ENCODE results near the gene GRK4.

GRK4 gene

DNA sequence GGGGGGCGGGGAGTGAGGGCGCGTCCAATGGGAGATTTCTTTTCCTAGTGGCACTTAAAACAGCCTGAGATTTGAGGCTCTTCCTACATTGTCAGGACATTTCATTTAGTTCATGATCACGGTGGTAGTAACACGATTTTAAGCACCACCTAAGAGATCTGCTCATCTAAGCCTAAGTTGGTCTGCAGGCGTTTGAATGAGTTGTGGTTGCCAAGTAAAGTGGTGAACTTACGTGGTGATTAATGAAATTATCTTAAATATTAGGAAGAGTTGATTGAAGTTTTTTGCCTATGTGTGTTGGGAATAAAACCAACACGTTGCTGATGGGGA, 112.2 kb downstream of the GRK4 start:
- Mint-ChIP-seq H3K4me1 (peaks cover 21% of the 10 kb centered on the region), H3K4me3 (peak overlapping the region; percentile 94 to 96 (median 95)), H3K27ac (peak overlapping the region; percentile 72 to 98 (median 98)), H3K27me3 (ENCODE audit: low read depth) (peaks cover 6% of the 10 kb centered on the region), H3K9me3 (no peaks in the 10 kb centered on the region), H3K36me3 (ENCODE audit: low read depth) (peaks cover 8% of the 10 kb centered on the region)
- TF ChIP-seq, protein P1, sequence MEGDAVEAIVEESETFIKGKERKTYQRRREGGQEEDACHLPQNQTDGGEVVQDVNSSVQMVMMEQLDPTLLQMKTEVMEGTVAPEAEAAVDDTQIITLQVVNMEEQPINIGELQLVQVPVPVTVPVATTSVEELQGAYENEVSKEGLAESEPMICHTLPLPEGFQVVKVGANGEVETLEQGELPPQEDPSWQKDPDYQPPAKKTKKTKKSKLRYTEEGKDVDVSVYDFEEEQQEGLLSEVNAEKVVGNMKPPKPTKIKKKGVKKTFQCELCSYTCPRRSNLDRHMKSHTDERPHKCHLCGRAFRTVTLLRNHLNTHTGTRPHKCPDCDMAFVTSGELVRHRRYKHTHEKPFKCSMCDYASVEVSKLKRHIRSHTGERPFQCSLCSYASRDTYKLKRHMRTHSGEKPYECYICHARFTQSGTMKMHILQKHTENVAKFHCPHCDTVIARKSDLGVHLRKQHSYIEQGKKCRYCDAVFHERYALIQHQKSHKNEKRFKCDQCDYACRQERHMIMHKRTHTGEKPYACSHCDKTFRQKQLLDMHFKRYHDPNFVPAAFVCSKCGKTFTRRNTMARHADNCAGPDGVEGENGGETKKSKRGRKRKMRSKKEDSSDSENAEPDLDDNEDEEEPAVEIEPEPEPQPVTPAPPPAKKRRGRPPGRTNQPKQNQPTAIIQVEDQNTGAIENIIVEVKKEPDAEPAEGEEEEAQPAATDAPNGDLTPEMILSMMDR (IDR thresholded peaks at IDR 0.05; ENCODE audit: unreplicated experiment in 3 of 3): no peak

DNA sequence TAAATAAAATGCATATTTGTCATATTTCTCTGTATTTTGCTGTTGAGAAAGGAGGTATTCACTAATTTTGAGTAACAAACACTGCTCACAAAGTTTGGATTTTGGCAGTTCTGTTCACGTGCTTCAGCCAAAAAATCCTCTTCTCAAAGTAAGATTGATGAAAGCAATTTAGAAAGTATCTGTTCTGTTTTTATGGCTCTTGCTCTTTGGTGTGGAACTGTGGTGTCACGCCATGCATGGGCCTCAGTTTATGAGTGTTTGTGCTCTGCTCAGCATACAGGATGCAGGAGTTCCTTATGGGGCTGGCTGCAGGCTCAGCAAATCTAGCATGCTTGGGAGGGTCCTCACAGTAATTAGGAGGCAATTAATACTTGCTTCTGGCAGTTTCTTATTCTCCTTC, 114.4 kb downstream of the GRK4 start:
- H3K4me3 Mint-ChIP-seq: peak overlapping the region; percentile 68 to 81 (median 80)
- no peaks in the 10 kb centered on the region for H3K27me3 Mint-ChIP-seq (ENCODE audit: low read depth)
- H3K9me3 Mint-ChIP-seq: no peaks in the 10 kb centered on the region
- H3K36me3 Mint-ChIP-seq (ENCODE audit: low read depth): peaks cover 8% of the 10 kb centered on the region
- peaks cover 21% of the 10 kb centered on the region for H3K4me1 Mint-ChIP-seq
- TF ChIP-seq, protein P1 (IDR thresholded peaks at IDR 0.05; ENCODE audit: unreplicated experiment in 3 of 3): no peak
- H3K27ac Mint-ChIP-seq: peak overlapping the region in 2 of 3 experiments; percentile 47 to 66

DNA sequence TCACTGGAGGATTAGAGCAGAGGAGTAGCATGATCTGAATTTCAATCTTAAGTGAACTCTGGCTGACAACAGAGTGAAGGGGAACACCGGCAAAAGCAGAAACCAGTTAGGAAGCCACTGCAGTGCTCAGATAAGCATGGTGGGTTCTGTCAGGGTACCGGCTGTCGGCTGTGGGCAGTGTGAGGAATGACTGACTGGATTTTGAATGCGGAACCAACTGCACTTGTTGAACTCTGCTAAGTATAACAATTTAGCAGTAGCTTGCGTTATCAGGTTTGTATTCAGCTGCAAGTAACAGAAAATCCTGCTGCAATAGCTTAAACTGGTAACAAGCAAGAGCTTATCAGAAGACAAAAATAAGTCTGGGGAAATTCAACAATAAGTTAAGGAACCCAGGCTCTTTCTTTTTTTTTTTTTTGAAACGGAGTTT, 116.3 kb downstream of the GRK4 start:
- peaks cover 21% of the 10 kb centered on the region for H3K4me1 Mint-ChIP-seq
- H3K27me3 Mint-ChIP-seq (ENCODE audit: low read depth): no peaks in the 10 kb centered on the region
- TF ChIP-seq, protein P1 (IDR thresholded peaks at IDR 0.05; ENCODE audit: unreplicated experiment in 3 of 3): no peak
- H3K9me3 Mint-ChIP-seq: no peaks in the 10 kb centered on the region
- H3K36me3 Mint-ChIP-seq (ENCODE audit: low read depth): peaks cover 12% of the 10 kb centered on the region
- H3K27ac Mint-ChIP-seq: no peak overlapping the region
- H3K4me3 Mint-ChIP-seq: no peak overlapping the region

DNA sequence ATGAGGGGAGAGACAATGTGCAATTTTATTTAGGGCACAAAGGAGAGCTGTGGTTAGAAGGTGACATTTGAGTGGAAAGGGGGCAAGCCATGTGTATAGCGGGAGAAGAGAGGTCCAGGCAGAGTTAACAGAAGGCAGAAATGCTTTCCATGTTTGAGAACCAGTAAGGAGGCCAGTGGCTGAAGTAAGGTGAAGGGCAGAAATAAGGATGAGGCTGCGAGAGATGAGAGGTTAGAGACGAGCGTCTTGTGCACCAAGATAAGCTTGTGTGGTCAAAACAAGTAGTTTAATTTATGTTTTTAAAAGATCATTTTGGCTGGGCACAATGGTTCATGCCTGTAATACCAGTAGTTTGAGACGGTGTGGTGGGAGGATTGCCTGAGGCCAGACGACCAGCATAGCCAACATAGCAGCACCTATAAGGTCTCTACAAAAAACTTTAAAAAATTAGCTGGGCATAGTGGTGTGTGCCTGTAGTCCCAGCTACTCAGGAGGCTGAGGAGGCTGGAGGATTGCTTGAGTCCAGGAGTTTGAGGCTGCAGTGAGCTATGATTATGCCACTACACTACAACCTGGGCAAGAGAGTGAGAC, 119.6 kb downstream of the GRK4 start:
- H3K9me3 Mint-ChIP-seq: no peaks in the 10 kb centered on the region
- H3K27me3 Mint-ChIP-seq (ENCODE audit: low read depth): no peaks in the 10 kb centered on the region
- H3K27ac Mint-ChIP-seq: no peak overlapping the region
- TF ChIP-seq, protein P1 (IDR thresholded peaks at IDR 0.05; ENCODE audit: unreplicated experiment in 3 of 3): no peak
- H3K36me3 Mint-ChIP-seq (ENCODE audit: low read depth): peaks cover 18% of the 10 kb centered on the region
- H3K4me3 Mint-ChIP-seq: no peak overlapping the region
- peaks cover under 1% of the 10 kb centered on the region for H3K4me1 Mint-ChIP-seq

DNA sequence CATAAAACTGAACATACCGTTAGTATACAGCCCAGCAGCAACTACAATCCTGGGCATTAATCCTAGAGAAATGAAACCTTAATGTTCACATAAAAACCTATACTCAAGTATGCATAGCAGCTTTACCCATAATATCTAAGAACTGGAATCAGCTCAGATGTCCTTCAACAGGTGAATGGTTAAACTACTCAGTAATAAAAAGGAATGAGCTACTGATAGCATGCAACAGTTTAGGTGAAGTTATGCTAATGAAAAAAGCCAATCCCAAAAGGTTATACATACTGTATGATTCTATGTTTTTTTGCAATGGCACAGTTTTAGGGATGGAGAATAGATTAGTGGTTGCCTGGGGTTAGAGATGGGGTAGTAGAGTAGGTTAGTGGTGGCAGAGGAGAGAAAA, 120.4 kb downstream of the GRK4 start:
- H3K36me3 Mint-ChIP-seq (ENCODE audit: low read depth): peaks cover 23% of the 10 kb centered on the region
- peak overlapping the region in 1 of 3 experiments; percentile 26 for H3K27ac Mint-ChIP-seq
- TF ChIP-seq, protein P1 (IDR thresholded peaks at IDR 0.05; ENCODE audit: unreplicated experiment in 3 of 3): no peak
- H3K9me3 Mint-ChIP-seq: no peaks in the 10 kb centered on the region
- H3K27me3 Mint-ChIP-seq (ENCODE audit: low read depth): no peaks in the 10 kb centered on the region
- H3K4me3 Mint-ChIP-seq: no peak overlapping the region
- no peaks in the 10 kb centered on the region for H3K4me1 Mint-ChIP-seq

DNA sequence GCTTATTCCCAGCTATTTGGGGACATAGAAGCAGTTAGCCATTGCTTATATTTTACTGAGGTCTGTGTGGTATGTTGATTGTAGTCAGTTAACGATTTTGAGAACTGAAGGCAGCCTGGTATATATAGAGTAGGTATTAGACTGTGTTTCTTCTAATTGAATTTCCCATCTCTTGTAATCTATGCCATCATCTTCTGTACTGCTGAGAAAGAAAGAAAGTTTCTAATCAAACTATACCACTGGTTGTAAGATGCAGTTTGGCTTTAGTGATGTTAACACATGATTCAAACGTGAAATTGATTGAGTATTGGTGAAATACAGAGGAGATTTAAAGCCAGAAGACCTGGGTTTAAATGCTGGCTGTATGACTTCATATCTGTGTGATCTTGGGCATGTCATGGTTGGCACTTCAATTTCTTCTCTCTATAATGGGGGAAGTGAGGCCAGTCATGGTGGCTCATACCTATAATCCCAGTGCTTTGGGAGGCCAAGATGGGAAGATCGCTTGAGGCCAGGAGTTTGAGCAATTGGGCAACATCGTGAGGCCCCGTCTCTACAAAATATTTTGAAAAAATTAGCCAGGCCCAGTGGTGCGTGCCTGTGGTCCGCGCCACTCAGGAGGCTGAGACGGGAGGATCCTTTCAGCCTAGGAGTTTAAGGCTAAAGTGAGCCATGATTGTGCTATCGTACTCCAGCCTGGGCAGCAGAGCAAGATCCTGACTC, 122.7 kb downstream of the GRK4 start:
- Mint-ChIP-seq H3K36me3 (ENCODE audit: low read depth) (peaks cover 34% of the 10 kb centered on the region), H3K27me3 (ENCODE audit: low read depth) (no peaks in the 10 kb centered on the region), H3K4me3 (no peak overlapping the region), H3K27ac (peak overlapping the region in 1 of 3 experiments; percentile 73), H3K9me3 (no peaks in the 10 kb centered on the region), H3K4me1 (no peaks in the 10 kb centered on the region)
- TF ChIP-seq, protein P1 (IDR thresholded peaks at IDR 0.05; ENCODE audit: unreplicated experiment in 3 of 3): no peak
